Esophagus muscularis mucosa (tissue), 4 donors: Measurements from ENCODE around the gene MPI. TPM values are rescaled to one million over a fixed set of nuclear protein-coding genes. Genes with fewer than 3 reads are reported as not detected.

Experiments
- DNase-seq: peaks from one replicate; pipeline ENCODE4 v3.0.0-alpha.2; 2017; ENCODE audit errors: extremely low spot score
- H3K27ac ChIP-seq, 4 donors: fragments of 200-600 bp; sonication (generic); replicated peaks in 1 of 4; 1 replicate in 3 of 4; 2 replicates in 1 of 4; pipeline ENCODE4 v1.5.1; 2016 to 2019; ENCODE audit warnings: mild to moderate bottlenecking in 1 of 4
- H3K27me3 ChIP-seq, 4 donors: fragments of 200-600 bp; sonication (generic); one replicate each; pipeline versions ENCODE4 v1.5.1 to v1.6.0; 2016 to 2019
- H3K36me3 ChIP-seq, 4 donors: fragments of 200-600 bp; sonication (generic); one replicate each; pipeline ENCODE4 v1.5.1; 2016 to 2019
- H3K4me1 ChIP-seq, 4 donors: fragments of 200-600 bp; sonication (generic); one replicate each; pipeline ENCODE4 v1.5.1; 2016 to 2019
- H3K4me3 ChIP-seq, 4 donors: fragments of 200-600 bp; sonication (generic); 1 replicate in 2 of 4; 2 replicates in 2 of 4; pipeline ENCODE4 v1.5.1; 2016 to 2019; ENCODE audit warnings: mild to moderate bottlenecking in 4 of 4, moderate library complexity in 1 of 4
- H3K9me3 ChIP-seq, 4 donors: fragments of 200-600 bp; sonication (generic); 1 replicate in 3 of 4; 2 replicates in 1 of 4; pipeline ENCODE4 v1.5.1; 2016 to 2019
- EP300 ChIP-seq: sonication (generic); formaldehyde crosslinking; IDR thresholded peaks from one replicate; pipeline ENCODE4 v1.6.1; 2017; ENCODE audit warnings: antibody characterized with exemption
- POLR2A ChIP-seq: fragments of 450-650 bp; IDR thresholded peaks from one replicate; pipeline ENCODE4 v1.6.1; 2017; ENCODE audit warnings: antibody characterized with exemption, moderate library complexity, mild to moderate bottlenecking, low read depth
- POLR2AphosphoS5 ChIP-seq, 2 donors: sonication (generic); formaldehyde crosslinking; IDR thresholded peaks; one replicate each; pipeline ENCODE4 v1.6.1; 2017; ENCODE audit warnings: antibody characterized with exemption in 2 of 2
- WGBS: methylation state at CpG from one replicate; pipeline ENCODE4 v1.1.5; 2018; 5-methylcytosine and 5-hydroxymethylcytosine counted together
- intact Hi-C: fragments of 100-400 bp; cut with DNase I; formaldehyde crosslinking; loops from one replicate; pipeline ENCODE4 v1.15.1; 2023
- total RNA-seq, 4 donors: library from RNA; depleted of rRNA; stranded (reverse); fragments of >200 nt; gene quantifications; one replicate each; pipeline versions ENCODE4 v1.1.0 to v1.2.1, GENCODE V29; 2016
- TF ChIP-seq, protein P1 (sequence below), 3 experiments: fragments of 200-600 bp in 2 of 3; fragments of 450-650 bp in 1 of 3; sonication (generic) in 2 of 3; IDR thresholded peaks; one replicate each; pipeline ENCODE4 v1.5.1; 2017 to 2019; ENCODE audit warnings: antibody characterized with exemption in 3 of 3, mild to moderate bottlenecking in 2 of 3, moderate library complexity in 1 of 3

MPI gene
- total RNA-seq, 4 donors from 2014 or later = 37.4 to 50.7 (median 44.0) TPM

- H3K36me3 ChIP-seq = peaks cover 47 to 56% (median 52%) of the 10 kb centered on the region in 4 donors
- 89% methylated on average over 11 of the region's 13 CpGs for WGBS
These were observed 35.3 kb upstream of the MPI start for GRCh38 chr15:74854453-74855022.

DNA sequence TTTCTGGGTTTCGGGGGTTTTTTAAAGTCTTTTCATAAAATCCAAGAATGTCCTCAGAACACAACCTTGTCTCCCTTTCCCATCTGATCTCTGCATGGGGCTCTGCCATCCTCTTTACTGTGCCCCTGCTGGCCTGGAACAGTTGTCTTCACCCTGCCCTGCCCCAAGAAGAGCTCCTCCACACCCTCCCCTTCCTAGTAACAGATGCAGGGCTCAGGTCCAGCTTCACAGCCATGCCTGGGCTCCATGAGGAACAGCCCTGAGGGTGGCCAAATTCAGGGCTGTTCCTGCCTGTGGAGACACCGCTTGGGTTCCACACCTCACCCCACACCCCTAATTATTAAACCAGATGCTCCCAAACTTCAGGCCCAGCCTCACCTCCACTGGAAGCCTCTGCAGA is 34.0 kb upstream of the MPI start:
- intact Hi-C loops = no loop called here
- DNase-seq = no peak
- H3K9me3 ChIP-seq = no peaks in the 10 kb centered on the region
- TF ChIP-seq EP300 = no peak
- no peak for TF ChIP-seq POLR2AphosphoS5 (IDR thresholded peaks at IDR 0.05)
- TF ChIP-seq, protein P1, sequence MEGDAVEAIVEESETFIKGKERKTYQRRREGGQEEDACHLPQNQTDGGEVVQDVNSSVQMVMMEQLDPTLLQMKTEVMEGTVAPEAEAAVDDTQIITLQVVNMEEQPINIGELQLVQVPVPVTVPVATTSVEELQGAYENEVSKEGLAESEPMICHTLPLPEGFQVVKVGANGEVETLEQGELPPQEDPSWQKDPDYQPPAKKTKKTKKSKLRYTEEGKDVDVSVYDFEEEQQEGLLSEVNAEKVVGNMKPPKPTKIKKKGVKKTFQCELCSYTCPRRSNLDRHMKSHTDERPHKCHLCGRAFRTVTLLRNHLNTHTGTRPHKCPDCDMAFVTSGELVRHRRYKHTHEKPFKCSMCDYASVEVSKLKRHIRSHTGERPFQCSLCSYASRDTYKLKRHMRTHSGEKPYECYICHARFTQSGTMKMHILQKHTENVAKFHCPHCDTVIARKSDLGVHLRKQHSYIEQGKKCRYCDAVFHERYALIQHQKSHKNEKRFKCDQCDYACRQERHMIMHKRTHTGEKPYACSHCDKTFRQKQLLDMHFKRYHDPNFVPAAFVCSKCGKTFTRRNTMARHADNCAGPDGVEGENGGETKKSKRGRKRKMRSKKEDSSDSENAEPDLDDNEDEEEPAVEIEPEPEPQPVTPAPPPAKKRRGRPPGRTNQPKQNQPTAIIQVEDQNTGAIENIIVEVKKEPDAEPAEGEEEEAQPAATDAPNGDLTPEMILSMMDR (IDR thresholded peaks at IDR 0.05) = no peak
- no peak for TF ChIP-seq POLR2A
- no peaks in the 10 kb centered on the region for H3K27me3 ChIP-seq
- peaks cover 38 to 49% (median 42%) of the 10 kb centered on the region in 4 donors for H3K4me1 ChIP-seq
- peaks cover 35 to 43% (median 39%) of the 10 kb centered on the region in 4 donors for H3K36me3 ChIP-seq
- no peak overlapping the region for H3K4me3 ChIP-seq
- no peak overlapping the region for H3K27ac ChIP-seq
- 89% methylated on average over 2 of the region's 2 CpGs for WGBS

More at GRCh38 chr15:74854453-74855022, 35.3 kb upstream of the MPI start:
- TF ChIP-seq EP300 (no peak), POLR2A (no peak), POLR2AphosphoS5 (IDR thresholded peaks at IDR 0.05) (no peak)
- TF ChIP-seq, protein P1 (IDR thresholded peaks at IDR 0.05) = no peak
- Histone ChIP-seq H3K27me3 (no peaks in the 10 kb centered on the region), H3K27ac (no peak overlapping the region), H3K4me1 (peaks cover 33 to 37% (median 35%) of the 10 kb centered on the region in 4 donors), H3K4me3 (no peak overlapping the region), H3K9me3 (no peaks in the 10 kb centered on the region)
- intact Hi-C loops = no loop called here
- no peak for DNase-seq

GRCh38 chr15:74856537-74856936 is 33.3 kb upstream of the MPI start:
- intact Hi-C loops = no loop called here
- TF ChIP-seq POLR2A = no peak
- Histone ChIP-seq H3K36me3 (peaks cover 28 to 36% (median 32%) of the 10 kb centered on the region in 4 donors), H3K27me3 (no peaks in the 10 kb centered on the region), H3K27ac (no peak overlapping the region), H3K4me3 (no peak overlapping the region), H3K9me3 (no peaks in the 10 kb centered on the region), H3K4me1 (peaks cover 38 to 49% (median 42%) of the 10 kb centered on the region in 4 donors)
- WGBS = 100% methylated on average over 1 of the region's 1 CpG
- no peak for DNase-seq

DNA sequence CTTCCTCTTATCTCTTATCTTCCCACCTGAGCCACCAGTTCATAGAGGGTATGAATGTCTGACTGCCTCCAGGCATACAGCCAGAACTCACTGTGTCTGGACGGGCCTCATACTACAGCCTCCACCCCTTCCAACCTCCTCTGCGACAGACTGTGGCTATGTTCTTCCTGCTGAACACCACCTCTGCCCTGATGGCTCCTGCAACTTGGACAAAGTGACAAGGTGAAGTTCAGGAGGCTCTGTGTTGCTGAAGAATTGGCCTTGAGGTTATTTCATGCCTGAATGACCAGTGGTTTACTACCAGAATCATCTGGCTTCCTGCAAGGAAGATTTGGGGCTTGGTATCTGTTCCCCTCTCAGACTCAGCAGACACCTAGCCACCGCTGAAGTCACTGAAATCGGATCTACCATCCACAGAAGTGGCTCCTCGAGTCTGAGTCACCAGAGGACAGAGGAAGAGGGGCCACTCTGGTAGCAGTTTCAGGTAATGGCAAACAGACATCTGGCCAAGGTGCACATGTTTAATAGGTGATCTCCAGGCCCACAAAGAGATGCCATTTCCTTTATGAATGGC is 32.7 kb upstream of the MPI start:
- 74% methylated on average over 5 of the region's 5 CpGs for WGBS
- no peaks in the 10 kb centered on the region for H3K27me3 ChIP-seq

GRCh38 chr15:74857671-74858368 is 32.0 kb upstream of the MPI start:
- Histone ChIP-seq H3K9me3 (no peaks in the 10 kb centered on the region), H3K27me3 (no peaks in the 10 kb centered on the region), H3K4me3 (no peak overlapping the region), H3K4me1 (peaks cover 38 to 49% (median 43%) of the 10 kb centered on the region in 4 donors), H3K36me3 (peaks cover 15 to 23% (median 19%) of the 10 kb centered on the region in 4 donors), H3K27ac (no peak overlapping the region)
- DNase-seq = no peak
- WGBS = 51% methylated on average over 9 of the region's 9 CpGs
- no peak for TF ChIP-seq EP300
- TF ChIP-seq POLR2A = no peak
- TF ChIP-seq POLR2AphosphoS5 (IDR thresholded peaks at IDR 0.05) = no peak
- TF ChIP-seq, protein P1 (IDR thresholded peaks at IDR 0.05) = no peak
- intact Hi-C loops = no loop called here

More for the DNA sequence above, 32.7 kb upstream of the MPI start:
- Histone ChIP-seq H3K4me3 (no peak overlapping the region), H3K27ac (no peak overlapping the region), H3K9me3 (no peaks in the 10 kb centered on the region), H3K4me1 (peaks cover 38 to 49% (median 42%) of the 10 kb centered on the region in 4 donors), H3K36me3 (peaks cover 22 to 30% (median 26%) of the 10 kb centered on the region in 4 donors)
- DNase-seq = no peak
- TF ChIP-seq POLR2AphosphoS5 (IDR thresholded peaks at IDR 0.05) (no peak), POLR2A (no peak), EP300 (no peak)
- TF ChIP-seq, protein P1 (IDR thresholded peaks at IDR 0.05) = no peak
- intact Hi-C loops = no loop called here
